ENCODE measurements around the gene SGF29.
"Not testable (repeated sequence)": the region's sequence is repeated elsewhere in the genome, so short reads cannot be mapped to it uniquely, and the experiment has no call there.

Gene SGF29

DNA sequence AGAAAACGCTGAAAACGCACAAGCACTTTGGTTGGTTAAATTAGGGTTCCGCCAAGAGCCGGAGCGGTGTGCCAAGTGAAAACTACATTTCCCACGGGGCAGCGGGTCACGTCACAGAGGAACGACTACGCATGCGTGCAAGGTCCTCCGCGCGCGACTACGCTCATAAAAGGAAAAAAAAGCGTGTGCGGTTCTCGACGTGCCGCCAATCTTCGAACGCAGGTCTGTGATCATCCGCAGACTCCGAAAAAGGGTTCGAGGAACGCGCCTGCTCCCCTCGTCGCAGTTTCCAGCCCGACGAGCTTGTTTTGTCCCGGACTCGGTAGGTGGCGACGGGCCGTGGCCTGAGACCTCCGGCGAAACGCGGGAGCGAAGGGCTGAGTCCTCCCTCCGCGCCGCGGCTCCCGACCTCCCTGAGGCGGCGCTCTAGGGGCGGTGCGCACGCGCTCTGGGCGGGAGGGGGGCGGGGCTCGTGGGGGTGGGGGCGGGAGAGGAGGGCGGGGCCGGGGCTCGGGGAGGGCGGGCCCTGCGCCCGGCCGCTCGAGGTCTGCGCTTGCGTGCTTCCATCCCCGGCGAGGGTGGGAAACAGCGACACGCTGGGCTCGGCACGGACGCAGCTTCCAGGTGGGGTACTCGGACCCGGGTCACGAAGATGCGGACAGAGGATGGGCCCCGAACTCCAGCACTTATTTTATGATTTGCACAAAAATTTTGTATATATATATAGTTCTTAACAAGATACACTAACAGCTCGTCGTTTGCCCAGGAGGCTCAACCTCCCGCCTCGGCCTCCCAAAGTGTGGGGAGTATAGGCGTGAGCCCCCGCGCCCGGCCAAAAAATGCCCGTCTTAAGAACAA, at the start of gene SGF29:
TSS of gene SGF29 (plus strand) at position 145 of the 858 bp plus-strand sequence. CDS start 27,150 bp downstream, outside the sequence.
- peak; percentile 86 to 92 for DNase-seq

DNA sequence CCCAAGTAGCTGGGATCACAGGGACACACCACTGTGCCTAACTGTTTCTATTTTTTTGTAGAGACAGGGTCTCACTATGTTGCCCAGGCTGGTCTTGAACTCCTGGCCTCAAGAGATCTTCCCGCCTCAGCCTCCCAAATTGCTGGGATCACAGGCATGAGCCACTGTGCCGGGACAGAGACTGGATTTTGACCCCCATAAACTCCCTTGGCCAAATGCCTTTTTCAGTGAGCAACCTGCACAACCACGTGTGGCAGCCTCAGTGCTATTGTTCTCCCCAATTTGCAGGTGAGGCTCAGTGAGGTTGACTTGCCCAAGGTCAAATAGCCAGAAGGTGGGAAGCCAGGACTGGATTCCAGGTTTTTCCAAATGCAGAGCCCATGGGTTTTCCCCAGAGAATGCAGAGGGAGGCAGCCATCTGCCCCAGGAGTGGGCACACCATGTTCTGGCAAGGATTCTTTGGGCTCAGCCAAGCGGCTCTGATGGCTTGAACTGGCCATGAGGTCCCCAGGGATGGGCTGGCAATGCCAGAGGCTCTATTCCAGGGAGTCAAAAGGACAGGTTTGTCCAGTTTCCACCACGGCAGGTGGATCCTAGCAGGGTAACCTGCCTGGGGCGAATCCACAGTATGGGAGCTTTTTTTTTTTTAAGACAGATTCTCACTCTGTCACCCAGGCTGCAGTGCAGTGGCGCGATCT, 48.9 kb upstream of the SGF29 start:
- DNase-seq, result no peak

DNA sequence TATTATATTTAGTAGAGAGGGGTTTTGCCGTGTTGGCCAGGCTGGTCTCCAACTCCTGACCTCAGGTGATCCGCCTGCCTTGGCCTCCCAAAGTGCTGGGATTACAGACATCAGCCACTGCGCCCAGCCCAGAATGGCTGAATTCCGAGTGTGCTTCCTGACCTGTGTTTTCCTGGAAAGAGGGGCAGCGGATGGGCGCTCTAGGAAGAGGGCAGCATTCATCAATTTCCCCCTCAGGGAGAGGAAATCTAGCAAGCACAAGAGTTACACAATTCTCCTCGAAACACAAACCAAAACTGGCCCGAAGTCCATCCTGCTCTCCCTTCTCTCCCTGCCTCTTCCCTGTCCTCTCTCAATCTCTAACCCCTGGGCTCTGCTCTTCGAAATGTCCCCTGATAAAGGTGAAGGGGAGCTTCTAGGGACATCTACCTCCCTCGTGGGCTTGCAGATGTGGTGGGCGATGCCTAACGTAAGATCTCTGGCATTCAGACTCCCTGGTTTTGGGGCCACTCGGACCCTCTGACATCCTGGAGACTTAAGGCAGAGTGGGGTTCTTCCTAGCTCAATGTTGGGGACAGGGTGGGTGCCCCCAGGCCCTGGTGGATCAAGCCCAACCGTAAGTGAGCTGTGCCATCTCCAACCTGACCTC, 48.1 kb upstream of the SGF29 start:
- no peak for DNase-seq

DNA sequence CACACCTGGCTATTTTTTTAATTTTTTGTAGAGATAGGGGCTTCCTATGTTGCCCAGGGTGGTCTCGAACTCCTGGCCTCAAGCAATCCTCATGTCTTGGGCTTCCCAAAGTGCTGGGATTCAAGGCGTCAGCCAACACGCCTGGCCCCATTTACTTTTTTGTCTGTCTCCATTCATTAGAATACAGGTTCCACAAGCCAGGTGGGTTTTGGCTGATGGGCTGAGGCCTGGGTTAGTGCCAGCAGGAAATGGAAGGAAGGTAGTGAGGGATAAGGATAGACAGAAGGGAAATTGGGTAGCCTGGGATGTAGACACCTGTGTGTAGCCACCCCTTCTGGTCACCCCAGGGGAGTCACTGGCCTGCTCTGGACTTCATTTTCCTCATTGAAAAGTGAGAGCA, 42.7 kb upstream of the SGF29 start:
- DNase-seq, result no peak

GRCh38 chr16:28511801-28512789, 41.6 kb upstream of the SGF29 start:
- no peak for DNase-seq

- no peak for DNase-seq
Observed at GRCh38 chr16:28513484-28514181, 40.1 kb upstream of the SGF29 start.

- DNase-seq, result no peak
Observed at GRCh38 chr16:28514246-28514645, 39.5 kb upstream of the SGF29 start.

GRCh38 chr16:28520672-28521071, 33.0 kb upstream of the SGF29 start:
- no peak for DNase-seq

- DNase-seq, result no peak
Observed at GRCh38 chr16:28521436-28521835, 32.3 kb upstream of the SGF29 start.

GRCh38 chr16:28522792-28523191, 30.9 kb upstream of the SGF29 start:
- no peak for DNase-seq

GRCh38 chr16:28524681-28525171, 29.0 kb upstream of the SGF29 start:
- no peak for DNase-seq

- no peak for DNase-seq
Observed at GRCh38 chr16:28526201-28527099, 27.3 kb upstream of the SGF29 start.

- DNase-seq, result not testable (repeated sequence)
Observed at GRCh38 chr16:28527100-28527785, 26.5 kb upstream of the SGF29 start.

DNA sequence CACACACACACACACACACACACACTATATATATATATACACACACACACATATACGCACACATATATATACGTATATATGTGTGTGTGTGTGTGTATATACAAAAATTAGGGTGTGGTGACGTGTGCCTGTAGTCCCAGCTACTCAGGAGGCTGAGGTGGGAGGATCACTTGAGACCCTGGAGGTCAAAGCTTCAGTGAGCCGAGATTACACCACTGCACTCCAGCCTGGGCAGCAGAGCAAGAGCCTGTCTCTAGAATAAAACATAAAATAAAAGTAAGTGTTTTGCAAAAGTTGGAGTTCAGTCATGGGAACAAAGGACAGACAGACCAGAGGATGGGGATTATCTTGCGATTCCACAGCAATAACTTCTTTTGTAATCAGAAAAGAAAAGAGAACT, 25.7 kb upstream of the SGF29 start:
- DNase-seq, result no peak

- DNase-seq, result no peak
Observed at GRCh38 chr16:28528463-28528867, 25.3 kb upstream of the SGF29 start.

- DNase-seq, result no peak
Observed at GRCh38 chr16:28529124-28529523, 24.6 kb upstream of the SGF29 start.

GRCh38 chr16:28531777-28532744, 21.7 kb upstream of the SGF29 start:
- no peak for DNase-seq

DNA sequence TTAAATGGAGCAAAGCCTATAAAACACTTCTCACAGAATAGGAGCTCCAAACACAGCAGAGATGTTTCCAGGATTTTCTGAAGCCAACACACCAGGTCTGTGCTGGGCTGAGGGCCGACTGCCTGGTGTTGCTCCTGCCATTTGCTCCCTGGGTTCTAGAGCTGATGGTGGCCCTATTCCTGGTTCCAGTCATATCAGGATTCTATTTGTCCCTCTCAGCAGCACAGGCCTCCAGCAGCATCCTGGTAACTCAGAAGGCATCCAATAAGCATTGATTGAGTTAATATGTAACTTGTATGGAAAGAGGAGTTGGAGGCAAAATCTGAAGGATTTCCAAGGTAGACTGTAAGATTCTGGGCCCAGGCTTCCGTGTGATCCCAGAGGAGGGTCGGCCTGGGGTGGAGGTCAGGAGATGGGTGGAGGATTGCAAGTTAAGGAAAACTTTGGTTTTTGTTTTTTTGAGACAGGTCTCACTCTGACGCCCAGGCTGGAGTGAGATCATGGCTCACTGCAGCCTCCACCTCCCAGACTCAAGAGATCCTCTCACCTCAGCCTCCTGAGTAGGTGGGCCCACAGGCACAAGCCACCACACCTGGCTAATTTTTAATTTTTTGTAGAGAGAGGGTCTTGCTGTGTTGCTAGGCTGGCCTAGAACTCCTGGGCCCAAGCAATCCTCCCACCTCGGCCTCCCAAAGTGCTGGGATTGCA, 20.6 kb upstream of the SGF29 start:
- DNase-seq, result no peak

Data from hippocampal formation (tissue), 2 donors.